Measurements from ENCODE around the gene PRDM16. TPM values are rescaled to one million over a fixed set of nuclear protein-coding genes. Genes with fewer than 3 reads are reported as not detected.

PRDM16 gene
- total and polyA plus RNA-seq, 2 of the 4 experiments (the other 2 are of a cell fraction) = 0.02 TPM; not detected in 1

DNA sequence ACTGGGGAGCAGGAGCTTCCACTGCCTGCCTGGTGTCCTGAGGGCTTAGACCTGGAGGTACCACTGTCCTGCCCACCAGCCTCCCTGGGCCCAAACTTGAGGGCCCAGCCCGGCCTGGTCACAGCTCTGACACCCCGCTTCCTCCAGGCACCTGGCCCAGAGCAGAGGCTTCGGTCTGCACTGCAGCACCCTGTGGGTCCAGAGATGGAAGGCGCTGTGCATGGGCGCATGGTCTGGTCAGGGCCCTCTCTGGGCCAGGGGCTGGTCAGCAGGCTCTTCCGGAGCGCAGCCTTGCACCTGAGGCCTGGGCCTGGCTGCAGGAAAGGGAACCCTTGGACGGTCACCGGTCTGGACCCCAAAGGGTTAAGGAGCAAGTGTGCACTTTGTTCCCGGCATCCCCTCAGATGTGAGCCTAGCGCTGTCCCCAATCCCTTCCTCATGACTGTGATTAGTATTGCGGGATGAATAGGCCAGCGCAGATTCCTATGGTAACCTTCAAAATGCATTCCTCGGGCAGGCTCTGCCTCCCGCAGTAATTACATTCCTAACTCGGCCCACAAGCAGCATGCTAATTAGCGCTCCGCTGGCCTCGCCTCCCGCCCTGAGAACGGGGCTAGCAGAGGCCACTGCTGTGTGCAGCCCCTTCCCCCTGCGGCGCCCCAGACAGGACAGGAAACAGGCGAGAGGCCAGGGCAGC is 36.3 kb downstream of the PRDM16 start:
- Histone ChIP-seq H2BK5ac (ENCODE audit: low read depth, low read length, poor library complexity, severe bottlenecking) (no peak overlapping the region), H3K23ac (ENCODE audit: low read depth, low read length) (no peak overlapping the region), H3K9me1 (ENCODE audit: insufficient read depth, low read length) (no peaks in the 10 kb centered on the region), H3K4me2 (ENCODE audit: low read depth, low read length) (no peak overlapping the region), H3K9me3 (ENCODE audit: control insufficient read depth, insufficient read depth, low read length) (peaks cover 7% of the 10 kb centered on the region), H2BK15ac (ENCODE audit: low read depth, low read length) (no peak overlapping the region), H3K4me1 (ENCODE audit: control insufficient read depth, insufficient read depth, low read length) (no peaks in the 10 kb centered on the region), H4K91ac (ENCODE audit: insufficient read depth, low read depth, low read length) (no peak overlapping the region), H2BK20ac (ENCODE audit: low read depth, low read length) (no peak overlapping the region), H3K79me1 (ENCODE audit: low read depth in 1 of 2, low read length in 2 of 2) (no peaks in the 10 kb centered on the region), H2AK5ac (ENCODE audit: low read depth, low read length) (no peak overlapping the region), H3K18ac (ENCODE audit: low read depth, low read length) (no peak overlapping the region), H2BK120ac (ENCODE audit: low read depth, low read length) (no peak overlapping the region), H4K5ac (ENCODE audit: low read depth, low read length) (no peak overlapping the region), H3K4me3 (ENCODE audit: insufficient read depth, low read depth, low read length) (no peak overlapping the region), H3K27ac (ENCODE audit: insufficient read depth, low read length) (no peak overlapping the region), H3K9ac (ENCODE audit: low read depth, low read length) (no peak overlapping the region), H3K27me3 (ENCODE audit: control insufficient read depth, insufficient read depth, low read length) (no peaks in the 10 kb centered on the region), H3K14ac (replicated peaks; ENCODE audit: low read depth, low read length) (no peak overlapping the region), H3K36me3 (ENCODE audit: control insufficient read depth, insufficient read depth, low read length) (no peaks in the 10 kb centered on the region), H3K56ac (ENCODE audit: extremely low read depth, insufficient read depth, low read length) (no peak overlapping the region), H4K8ac (ENCODE audit: low read depth in 2 of 2, low read length in 2 of 2) (no peak overlapping the region), H2AFZ (replicated peaks; ENCODE audit: low read length, poor library complexity) (no peak overlapping the region), H2AK9ac (replicated peaks; ENCODE audit: low read depth, low read length, poor library complexity) (no peak overlapping the region), H4K20me1 (ENCODE audit: insufficient read depth, low read length) (no peaks in the 10 kb centered on the region), H3K4ac (ENCODE audit: low read depth, low read length) (no peak overlapping the region)
- dilution Hi-C loops (cut with HindIII; ENCODE audit: low sequenced_read_pairs, unreplicated experiment) = no loop called here
- BruUV-seq (replicated peaks) = no TSS peak
- CTCF ChIA-PET = no interaction called here
- POLR2A ChIA-PET (ENCODE audit: unreplicated experiment) = no interaction called here
- no peak for TF ChIP-seq MAZ (IDR thresholded peaks at IDR 0.05; ENCODE audit: borderline replicate concordance, low read depth, low read length)
- no peak for TF ChIP-seq BHLHE40 (IDR thresholded peaks at IDR 0.05; ENCODE audit: low read depth, low read length)
- no peak for TF ChIP-seq SMC3 (IDR thresholded peaks at IDR 0.05; ENCODE audit: low read depth, low read length)
- TF ChIP-seq CEBPB (IDR thresholded peaks at IDR 0.05; ENCODE audit: low read depth, low read length) = no peak
- TF ChIP-seq RAD21 (IDR thresholded peaks at IDR 0.05; ENCODE audit: low read length) = no peak
- no peak for TF ChIP-seq RCOR1 (IDR thresholded peaks at IDR 0.05; ENCODE audit: insufficient replicate concordance, low read length)
- TF ChIP-seq USF2 (IDR thresholded peaks at IDR 0.05; ENCODE audit: low read depth, low read length) = no peak
- TF ChIP-seq MXI1 (IDR thresholded peaks at IDR 0.05; ENCODE audit: borderline replicate concordance, low read depth, low read length) = no peak
- TF ChIP-seq FOS (IDR thresholded peaks at IDR 0.05; ENCODE audit: low read depth, low read length) = no peak
- TF ChIP-seq CHD1 (IDR thresholded peaks at IDR 0.05; ENCODE audit: low read depth, low read length) = no peak
- TF ChIP-seq NFE2L2 (IDR thresholded peaks at IDR 0.05; ENCODE audit: low read depth, low read length) = no peak
- TF ChIP-seq MAFK (IDR thresholded peaks at IDR 0.05; ENCODE audit: low read depth, low read length) = no peak
- TF ChIP-seq, protein P1, sequence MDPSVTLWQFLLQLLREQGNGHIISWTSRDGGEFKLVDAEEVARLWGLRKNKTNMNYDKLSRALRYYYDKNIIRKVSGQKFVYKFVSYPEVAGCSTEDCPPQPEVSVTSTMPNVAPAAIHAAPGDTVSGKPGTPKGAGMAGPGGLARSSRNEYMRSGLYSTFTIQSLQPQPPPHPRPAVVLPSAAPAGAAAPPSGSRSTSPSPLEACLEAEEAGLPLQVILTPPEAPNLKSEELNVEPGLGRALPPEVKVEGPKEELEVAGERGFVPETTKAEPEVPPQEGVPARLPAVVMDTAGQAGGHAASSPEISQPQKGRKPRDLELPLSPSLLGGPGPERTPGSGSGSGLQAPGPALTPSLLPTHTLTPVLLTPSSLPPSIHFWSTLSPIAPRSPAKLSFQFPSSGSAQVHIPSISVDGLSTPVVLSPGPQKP (IDR thresholded peaks at IDR 0.05; ENCODE audit: borderline replicate concordance, low read depth, low read length) = no peak
- no peak for TF ChIP-seq RFX5 (IDR thresholded peaks at IDR 0.05; ENCODE audit: low read depth, low read length)
- TF ChIP-seq, protein P2, sequence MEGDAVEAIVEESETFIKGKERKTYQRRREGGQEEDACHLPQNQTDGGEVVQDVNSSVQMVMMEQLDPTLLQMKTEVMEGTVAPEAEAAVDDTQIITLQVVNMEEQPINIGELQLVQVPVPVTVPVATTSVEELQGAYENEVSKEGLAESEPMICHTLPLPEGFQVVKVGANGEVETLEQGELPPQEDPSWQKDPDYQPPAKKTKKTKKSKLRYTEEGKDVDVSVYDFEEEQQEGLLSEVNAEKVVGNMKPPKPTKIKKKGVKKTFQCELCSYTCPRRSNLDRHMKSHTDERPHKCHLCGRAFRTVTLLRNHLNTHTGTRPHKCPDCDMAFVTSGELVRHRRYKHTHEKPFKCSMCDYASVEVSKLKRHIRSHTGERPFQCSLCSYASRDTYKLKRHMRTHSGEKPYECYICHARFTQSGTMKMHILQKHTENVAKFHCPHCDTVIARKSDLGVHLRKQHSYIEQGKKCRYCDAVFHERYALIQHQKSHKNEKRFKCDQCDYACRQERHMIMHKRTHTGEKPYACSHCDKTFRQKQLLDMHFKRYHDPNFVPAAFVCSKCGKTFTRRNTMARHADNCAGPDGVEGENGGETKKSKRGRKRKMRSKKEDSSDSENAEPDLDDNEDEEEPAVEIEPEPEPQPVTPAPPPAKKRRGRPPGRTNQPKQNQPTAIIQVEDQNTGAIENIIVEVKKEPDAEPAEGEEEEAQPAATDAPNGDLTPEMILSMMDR (conservative IDR thresholded peaks at IDR 0.05; ENCODE audit: low read depth, low read length) = no peak
- TF ChIP-seq POLR2A (IDR thresholded peaks at IDR 0.05; ENCODE audit: low read depth, low read length) = no peak
- in situ Hi-C loops (cut with MboI; ENCODE audit: low sequenced_read_pairs) = no loop called here
- 38% methylated on average over 8 of the region's 24 CpGs; no CpG with 5 or more reads in 1 of the 2 experiments for WGBS, 2 experiments (ENCODE audit: extremely low coverage in 2 of 2, insufficient read length in 1 of 2)
- DNase-seq (no peak), ATAC-seq (ENCODE audit: low read depth) (no peak)
- intact Hi-C loops (cut with micrococcal nuclease) = no loop called here
